ENCODE results near the gene PDXP.

Gene PDXP

DNA sequence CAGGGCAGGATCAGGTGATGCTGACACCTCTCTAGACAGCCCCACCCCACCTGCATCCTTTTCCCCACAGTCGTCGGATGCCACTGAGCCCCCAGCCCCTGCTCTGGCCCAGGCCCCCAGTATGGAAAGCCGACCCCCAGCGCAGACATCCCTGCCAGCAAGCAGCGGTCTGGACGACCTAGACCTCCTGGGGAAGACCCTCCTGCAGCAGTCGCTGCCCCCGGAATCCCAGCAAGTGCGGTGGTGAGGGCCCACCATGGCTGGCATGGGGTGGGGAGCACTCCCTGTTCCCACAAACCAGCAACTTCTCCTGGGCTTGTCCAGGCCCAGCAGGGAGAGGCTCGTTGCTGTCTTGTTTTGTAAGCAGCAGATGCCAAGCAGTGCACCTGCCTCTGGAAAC is 28.6 kb upstream of the PDXP start:
- DNase-seq = no peak

DNA sequence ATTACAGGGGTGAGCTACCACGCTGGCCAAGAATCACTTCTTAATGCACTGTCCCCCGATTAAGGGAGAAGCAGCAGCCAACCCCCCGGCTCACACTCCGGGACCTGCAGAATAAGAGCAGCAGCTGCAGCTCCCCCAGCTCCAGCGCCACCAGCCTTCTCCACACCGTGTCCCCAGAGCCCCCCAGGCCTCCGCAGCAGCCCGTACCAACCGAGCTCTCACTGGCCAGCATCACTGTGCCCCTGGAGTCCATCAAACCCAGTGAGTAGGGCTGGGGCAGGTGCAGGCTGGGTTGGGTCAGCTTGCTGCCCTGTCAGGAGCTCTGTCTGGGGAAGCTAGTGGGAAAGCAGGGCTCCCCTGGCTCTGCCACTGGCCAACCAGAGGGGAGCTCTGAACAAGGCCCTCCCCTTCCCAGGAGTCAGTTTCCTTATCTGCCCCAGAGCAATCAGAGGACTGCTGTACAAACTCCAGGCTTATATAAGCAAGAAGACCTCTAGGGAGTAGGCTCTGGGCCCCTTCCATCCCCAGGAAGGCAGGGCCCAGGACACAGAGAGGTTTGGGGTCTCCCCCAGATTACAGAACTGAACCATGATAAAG is 27.6 kb upstream of the PDXP start:
- no peak for DNase-seq

DNA sequence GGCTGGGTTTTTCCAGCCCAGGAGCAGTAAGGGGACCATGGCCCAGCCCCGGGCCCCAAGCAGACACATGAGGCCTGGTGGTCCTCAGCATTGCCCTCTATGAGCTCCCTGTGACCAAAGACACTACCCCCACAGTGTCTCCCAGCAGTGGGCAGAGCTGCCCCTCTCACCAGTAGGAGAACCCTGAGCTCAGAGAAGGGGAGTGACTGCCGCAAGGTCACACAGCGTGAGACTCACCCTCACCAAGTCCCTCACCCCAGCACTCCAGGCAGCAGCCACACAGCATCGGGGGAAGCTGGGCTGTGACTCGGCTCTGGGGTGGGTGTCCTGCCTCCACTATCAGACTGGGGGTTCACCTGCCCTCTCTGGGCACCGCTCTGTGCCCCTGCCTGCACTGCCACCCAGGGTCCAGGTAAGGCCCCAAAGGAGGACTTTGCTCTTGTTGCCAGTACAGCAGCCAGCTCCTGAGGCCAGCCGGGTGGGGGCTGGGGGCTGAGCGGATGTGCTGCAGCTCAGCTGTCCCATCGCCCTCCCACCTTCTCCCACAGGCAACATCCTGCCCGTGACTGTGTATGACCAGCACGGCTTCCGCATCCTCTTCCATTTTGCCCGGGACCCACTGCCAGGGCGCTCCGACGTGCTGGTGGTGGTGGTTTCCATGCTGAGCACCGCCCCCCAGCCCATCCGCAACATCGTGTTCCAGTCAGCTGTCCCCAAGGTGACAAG is 26.9 kb upstream of the PDXP start:
- DNase-seq = no peak

DNA sequence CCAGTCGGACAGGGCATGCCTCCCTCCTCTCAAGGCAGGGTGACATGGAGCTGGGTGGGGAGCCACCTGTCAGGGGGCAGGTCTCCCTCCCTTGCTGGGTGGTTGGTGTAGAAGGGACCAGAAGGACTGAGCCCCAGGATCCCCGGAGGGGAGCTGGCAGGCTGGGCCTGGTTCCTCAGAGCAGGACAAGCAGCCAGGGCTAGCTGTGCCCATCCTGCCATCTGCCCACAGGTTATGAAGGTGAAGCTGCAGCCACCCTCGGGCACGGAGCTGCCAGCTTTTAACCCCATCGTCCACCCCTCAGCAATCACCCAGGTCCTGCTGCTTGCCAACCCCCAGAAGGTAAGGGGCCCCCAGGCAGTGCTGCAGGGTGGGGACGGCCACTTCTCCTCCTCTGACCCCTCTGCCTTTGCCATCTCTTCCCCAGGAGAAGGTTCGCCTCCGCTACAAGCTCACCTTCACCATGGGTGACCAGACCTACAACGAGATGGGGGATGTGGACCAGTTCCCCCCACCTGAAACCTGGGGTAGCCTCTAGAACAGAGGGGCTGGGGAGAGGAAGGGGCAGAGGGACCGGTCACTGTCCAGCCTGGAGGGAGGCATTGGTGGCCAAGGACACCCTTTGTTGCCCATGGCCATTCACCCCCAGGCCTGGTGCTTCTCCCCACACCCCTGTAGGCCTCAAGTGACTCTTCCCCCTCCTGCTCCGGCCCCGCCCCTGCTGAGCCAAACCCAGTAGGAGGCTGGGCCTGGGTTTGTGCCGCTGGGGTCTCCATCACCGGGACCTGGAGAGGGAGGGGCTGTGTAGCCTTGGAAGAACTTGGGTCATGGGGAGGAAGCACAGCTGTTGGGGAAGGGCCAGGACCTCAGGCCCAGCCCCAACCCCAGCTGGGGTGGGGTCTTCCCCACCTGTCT is 26.1 kb upstream of the PDXP start:
- no peak for DNase-seq

DNA sequence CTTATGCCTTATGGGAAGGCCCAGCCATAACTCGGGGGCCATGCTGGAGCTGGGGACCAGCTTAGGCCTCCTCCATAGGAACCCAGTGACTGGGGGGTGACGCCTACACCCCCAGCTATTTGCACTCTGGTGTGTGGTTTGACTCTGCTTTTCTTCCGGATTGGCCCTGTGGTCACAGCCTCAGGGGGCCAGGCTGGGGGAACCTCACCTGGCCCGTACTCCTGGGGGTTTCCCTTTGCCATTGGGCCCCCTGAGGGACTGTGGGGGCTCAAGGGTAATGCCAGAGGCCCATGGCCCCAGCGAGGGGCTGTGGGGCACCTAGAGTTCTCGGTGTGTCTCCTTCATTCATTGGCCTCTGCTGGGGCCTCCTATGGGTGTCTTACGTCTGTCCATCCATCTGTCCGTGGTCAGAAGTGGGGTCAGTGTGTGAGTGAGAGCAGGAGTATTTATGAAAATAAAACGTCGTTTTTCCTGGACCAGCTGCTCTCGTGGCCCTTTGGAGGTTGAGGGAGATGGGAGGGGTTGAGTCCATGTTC is 25.4 kb upstream of the PDXP start:
- no peak for DNase-seq

DNA sequence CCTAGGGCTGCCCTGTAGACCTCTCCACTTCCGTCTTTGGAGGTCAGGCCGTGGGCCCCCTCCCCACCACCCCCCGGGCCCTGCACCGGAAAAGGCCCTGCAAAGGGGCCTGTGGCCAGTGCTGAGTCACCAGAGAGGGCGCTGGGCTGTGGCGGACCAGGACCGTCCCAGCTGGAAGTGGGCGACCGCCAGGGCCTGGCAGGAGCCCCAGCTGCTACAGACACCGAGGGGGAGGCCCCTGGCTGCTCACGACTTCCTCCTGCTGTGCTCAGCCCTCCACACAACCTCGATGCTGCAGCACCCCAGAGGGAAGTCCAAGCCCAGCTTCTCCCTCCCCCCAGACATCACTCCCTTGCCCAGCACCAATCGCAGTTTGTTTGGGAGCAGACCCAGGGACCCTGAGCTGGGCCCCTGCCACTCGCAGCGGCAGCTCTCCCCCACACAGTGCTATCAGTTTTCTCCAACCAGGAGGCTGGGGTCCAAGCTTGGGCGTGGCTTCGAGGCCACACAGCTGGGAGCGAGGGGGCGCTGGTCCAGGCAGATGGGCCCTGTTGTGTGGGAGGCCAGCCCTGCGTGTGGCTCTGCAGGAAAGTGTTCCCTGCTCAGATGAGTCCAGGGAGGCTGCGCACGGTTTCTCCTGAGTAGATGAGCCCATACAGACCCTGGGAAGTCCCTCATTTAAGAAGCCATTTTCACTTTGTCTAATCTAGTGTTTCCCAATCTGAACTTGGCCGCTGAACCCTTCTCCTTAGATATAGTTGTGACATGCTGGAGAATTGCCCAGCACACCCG is 24.7 kb upstream of the PDXP start:
- DNase-seq = peak in 2 of 4 experiments; percentile 32 to 38

DNA sequence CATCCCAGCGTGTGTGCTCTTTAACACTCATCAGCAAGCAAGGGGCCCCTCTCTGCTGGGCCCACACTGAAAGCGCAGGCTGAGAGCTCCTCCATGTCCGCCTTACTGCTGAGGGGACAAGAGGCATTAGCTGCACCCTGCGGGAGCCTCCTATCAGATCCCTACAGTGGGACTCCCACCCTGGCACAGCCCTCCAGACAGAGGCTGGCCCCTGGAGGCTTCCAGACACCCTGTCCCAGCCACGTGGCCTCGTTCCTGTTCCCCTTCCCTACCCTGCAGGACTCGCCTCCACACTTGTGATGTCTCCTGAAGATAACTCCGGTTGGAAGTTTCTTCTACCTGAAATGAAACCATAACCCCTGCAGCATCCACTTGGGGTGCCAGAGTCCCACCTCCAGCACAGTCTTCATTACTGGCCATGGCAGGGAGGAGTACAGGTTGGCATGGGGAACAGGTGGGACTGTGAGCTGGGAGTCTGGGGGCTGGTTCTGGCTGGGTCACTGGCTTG is 24.1 kb upstream of the PDXP start:
- no peak for DNase-seq

DNA sequence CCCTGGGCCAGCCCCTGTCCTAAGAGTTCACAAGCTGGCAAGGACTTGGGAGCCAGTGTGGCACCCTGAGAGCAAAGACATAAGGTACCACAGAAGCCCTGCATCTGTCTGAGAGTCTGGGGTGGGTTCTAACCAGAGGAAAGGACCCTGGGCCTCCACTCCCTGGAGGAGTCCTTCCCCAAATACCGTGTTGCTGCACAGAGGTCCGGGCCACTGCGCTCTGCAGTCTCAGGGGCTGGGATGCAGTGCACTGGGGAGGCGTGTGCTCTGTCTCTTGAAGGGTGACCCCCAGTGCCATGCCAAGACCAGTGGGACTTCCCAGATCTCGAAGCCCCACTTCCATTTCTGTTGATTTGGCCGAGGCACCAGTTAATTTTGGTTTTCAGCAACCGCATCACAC is 23.4 kb upstream of the PDXP start:
- DNase-seq = no peak

DNA sequence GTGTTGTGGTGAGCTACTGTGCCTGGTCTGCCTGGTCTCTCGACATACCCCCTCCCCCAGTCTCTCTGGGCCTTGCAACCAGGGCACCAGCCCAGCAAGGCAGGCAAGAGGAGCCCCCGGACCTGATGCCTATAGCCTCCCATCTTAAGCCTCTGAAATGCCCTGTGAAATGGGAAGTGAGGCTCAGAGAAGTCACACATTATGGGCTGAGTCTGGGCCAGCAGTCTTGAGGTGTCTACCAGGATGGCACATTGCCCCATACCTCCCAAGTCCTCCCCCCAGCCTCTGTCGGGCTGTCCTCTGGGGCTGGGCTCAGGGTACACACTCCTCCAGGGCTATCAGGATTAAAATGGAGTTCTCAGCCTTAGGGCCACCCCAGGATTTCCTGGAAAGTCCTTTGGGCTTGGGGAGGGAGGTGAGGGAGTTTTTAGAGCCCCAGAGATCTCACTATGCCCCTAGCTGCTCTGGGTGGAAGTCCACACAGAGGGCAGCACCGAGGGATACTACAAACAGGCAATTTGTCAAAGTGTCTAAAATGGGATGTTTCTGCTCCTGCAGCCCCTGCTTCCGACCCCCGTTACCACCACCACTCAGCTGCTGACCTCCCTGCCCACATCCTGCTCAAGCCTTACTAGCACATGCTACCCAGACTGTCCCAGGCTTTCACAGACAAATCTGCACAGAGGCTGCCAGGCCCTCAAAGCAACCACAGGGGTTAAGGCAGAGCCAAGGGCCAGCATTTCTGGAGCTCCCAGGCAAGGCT is 22.2 kb upstream of the PDXP start:
- DNase-seq = no peak

DNA sequence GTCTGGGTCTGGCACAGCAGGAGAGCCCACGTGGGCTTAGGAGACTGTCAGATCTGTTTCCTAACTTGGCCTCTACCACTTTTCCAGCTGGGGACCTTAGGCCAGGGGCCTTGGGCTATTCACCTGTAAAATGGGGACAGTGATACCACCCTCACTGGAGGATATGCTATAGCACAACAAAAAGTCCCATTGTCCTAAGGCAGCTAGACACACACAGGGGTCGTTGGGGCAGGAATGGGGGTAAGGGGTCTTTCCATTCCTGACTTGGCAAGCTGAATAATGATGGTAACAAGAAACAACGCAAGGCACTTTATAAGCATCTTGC is 21.6 kb upstream of the PDXP start:
- DNase-seq = no peak

DNA sequence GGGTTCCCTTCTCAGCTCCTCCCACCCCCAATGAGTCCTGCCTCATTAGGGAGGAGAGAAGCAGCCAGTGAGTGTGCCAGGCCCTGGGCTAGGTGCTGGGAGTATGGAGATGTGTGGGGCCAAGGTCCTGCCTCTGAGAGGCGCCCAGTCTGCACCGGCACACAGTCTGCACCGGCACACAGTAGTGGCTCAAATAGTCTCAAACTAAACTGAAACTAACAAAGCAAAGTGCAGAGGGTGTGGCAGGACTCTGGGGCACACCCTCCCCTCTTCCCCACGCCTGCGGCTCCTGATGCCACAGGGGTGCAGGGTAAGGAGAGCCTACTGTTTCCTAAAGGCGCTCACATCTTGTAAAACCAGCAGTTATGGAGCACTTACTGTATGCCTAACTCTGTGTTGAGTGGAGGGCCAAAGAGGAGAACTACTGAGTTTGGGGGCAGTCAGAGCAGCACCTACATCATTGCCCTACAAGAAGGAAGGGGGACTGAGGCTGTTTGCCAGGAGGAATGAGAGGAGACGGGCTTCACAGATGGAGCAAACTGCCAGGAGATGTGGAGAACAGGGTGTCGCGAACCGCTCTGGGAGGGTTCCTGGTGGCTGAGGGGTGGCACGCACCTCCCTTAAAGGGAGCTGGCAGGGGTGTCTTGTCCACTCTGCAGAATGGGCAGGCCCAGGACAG is 20.0 kb upstream of the PDXP start:
- DNase-seq = no peak

DNA sequence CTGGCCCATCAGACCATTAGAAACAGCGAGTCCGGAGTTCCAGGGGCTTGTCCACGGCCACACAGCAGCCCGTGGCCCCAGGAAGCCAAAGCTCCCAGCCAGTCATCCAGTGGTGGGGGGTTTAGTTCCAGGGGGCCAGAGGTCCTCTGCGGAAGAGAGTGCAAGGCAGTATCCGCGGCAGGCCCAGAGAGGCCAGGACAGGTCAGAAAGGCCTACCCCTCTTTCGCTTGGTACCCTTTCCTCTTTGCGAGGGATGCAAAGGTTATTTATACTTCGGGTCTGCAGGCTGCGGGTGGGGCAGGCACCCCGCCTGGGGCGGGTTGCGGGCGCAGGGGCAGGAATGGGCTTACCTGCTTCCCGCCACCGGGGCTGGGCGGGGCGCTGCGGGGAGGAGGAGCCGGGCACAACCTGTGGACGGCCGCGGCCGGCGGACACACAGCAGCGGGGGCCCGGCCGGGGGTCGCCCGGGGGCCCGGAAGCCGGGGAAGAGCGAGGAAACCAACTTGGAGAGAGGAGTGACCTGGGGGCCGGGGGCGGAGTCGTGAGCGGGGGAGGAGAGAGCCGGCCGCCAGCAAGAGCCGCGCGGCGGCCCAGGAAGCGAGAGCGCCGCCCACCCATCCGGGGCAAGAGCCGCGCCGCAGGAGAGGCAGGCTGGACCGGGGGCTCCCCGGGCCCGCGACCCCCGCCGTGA is 19.3 kb upstream of the PDXP start, which contains the start of gene SH3BP1:
SH3BP1 (plus strand) TSS at position 600 of the 691 bp plus-strand sequence. CDS start 119 bp downstream, outside the sequence.
- peak; percentile 21 to 35 (median 26) for DNase-seq

DNA sequence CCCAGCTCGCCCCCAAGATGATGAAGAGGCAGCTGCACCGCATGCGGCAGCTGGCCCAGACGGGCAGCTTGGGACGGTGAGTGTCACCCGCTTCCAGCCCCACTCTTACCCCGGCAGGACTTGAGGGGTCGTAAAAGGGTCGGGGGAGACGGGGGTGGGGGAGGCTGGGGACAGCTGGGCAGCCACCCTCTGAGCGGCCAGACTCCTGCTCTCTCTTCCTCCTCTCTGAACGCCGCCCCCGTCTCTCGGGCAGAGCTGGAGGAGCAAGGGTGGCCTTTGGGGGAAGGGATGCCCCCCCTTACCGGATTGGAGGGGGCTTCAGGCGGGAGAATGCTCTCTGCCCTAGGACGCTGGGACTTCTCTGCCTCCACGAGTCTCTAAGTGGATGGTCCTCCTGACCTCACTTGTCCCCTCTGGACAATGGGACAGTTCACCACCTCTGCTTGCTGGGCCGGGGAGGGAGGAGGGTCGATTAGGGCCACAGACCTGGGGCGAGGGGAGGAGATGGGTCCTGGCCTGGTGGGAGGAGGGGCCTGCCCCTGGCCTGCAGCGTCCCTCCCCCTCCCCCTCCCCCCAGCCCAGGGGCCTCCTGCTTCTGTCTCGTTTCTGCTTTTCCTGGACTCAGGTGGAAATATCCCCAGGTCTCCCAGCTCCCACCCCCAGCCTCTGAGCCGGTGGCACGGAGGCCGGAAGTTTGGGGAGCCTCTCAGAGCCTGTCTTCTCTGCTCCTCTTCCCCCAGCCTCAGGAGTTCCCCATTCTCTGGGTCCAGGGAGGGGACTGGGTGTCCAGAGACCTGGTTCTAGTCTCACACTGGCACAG is 18.5 kb upstream of the PDXP start:
- no peak for DNase-seq

DNA sequence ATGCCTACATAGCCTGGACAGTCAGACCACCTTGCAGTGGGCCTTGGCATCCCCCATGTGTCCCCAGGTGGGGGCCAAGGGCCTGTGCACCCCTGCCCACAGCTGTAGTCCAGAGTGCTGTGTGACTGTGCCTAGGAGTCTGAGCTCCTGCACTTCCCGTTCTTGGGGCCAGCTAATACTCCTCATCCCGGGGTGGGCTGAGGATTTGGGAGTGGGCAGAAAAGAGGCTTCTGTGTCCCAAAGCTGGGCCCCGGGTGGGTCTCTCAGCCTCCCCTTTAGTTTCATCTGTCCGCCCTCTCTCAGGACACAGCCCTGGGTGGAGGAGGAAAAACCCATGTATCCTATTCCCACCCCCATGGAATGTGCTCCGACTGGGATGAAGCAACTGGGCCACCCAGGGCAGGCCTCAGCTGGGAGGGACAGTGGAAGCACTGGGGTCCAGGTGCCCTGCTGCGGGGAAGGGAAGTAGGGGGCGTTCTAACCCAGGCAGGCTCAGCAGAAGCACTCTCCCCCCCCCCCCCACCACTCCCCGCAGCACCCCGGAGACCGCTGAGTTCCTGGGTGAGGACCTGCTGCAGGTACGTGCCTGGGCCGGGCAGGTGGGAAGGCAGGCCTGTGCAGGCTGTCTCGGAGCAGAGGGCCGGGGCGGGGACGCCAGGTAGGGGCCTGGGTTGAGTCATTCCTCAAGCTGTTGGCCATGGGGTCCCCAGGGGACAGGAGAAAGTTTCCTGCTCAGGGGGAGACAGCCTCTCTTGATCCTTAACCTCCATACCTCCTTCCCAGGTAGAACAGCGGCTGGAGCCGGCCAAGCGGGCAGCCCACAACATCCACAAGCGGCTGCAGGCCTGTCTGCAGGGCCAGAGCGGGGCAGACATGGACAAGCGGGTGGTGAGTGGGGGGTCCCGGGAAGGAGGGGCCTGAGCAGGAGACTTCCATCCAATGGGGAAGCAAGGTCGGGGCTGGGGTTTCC is 17.6 kb upstream of the PDXP start:
- DNase-seq = peak in 2 of 4 experiments; percentile 19 to 20

DNA sequence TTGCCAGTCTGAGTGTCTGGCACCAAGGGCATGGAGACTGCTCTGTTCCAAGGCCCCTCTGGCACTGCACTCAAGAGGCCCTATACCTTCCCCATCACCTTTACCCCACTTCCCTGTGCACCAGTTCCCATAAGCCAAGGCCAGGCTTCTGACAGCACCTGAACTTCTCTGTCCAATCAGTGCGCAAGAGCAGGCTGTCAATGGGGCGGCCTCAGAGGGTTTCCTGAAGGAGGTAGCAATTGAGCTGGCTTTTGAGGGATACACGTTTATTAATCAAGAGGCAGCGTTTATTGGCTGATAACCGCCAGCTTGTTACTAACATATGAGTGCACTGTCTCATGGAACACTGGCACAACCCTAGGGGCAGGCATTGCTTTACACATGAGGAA is 17.0 kb upstream of the PDXP start:
- no peak for DNase-seq

DNA sequence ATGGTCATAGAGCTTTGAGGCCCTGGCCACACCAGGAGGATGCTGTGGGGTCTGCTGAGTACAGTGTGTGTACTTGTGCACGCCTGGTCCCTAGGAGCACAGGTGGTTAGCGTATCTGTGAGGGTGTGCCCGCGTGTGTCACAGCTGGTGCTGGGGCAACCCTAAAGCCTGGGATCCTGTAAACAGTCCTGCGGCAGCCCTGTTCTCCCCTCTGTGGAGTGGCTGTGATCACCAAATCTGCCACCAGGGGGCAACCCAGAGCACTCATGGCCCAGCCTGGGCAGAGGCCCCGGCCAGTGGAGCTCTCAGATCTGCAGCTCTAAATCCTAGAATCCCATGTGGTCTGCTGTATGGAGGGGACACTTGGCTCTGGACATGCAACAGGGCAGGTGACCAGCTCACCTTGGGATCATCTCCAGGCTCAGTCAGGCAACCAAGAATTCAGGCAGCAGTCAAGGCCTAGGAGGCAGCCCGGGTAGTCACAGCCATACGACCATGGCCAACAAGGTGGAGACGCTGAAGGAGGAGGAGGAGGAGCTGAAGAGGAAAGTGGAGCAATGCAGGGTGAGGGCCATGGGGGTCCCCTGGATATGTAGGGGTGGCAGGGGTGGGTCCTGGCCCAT is 15.2 kb upstream of the PDXP start:
- peak; percentile 70 to 92 (median 79) for DNase-seq

DNA sequence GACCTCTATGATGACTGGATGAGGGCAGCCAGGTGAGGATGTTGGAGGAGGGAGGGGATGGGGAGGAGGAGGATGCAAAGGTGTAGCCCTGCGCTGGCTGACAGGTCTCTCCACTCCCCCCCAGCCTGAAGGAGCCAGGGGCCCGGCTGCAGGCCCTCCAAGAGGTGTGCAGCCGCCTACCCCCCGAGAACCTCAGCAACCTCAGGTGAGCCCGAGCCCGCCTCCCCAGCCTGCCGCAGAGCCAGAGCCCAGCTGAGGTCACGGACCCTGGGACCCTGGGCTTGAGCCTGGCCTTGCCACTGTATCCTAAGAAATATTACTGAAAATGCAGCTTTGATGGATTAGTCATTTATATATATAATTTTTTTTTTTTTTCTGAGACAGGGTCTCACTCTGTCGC is 11.2 kb upstream of the PDXP start:
- DNase-seq = no peak

DNA sequence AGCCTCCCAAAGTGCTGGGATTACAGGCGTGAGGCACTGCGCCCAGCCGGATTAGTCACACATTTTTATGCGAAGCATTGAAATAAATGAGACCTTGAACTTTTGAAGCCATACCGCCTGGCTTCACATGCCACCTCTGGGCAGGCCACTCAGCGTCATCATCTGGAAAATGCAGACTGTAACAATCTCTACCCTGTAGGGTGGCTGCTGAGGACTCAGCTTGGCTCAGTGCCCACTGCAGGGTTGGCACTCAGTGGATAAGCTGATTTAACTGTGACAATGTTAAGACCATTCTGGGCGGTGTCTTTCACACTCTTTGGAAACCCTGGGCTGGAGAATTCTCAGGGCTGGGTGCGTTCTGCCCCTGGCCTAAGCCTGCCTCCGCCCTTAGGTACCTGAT is 10.6 kb upstream of the PDXP start:
- no peak for DNase-seq
